ENCODE data around the gene TTN. TPM values are rescaled to one million over a fixed set of nuclear protein-coding genes. Genes with fewer than 3 reads are reported as not detected.

Gene TTN
- total and polyA plus RNA-seq, 4 donors = 0.01 to 3.0 (median 0.80) TPM

- WGBS = 82% methylated on average over 4 of the region's 4 CpGs
- H3K9me3 ChIP-seq (ENCODE audit: control insufficient read depth in 4 of 4, low read length in 3 of 4) = no peaks in the 10 kb centered on the region
- H3K4me1 ChIP-seq (ENCODE audit: control insufficient read depth in 4 of 4, insufficient read depth in 4 of 4, low read length in 3 of 4) = no peaks in the 10 kb centered on the region
- no peak overlapping the region for H3K4me3 ChIP-seq (ENCODE audit: low read depth in 1 of 3, low read length in 3 of 3)
- DNase-seq (ENCODE audit: low spot score) = no peak
- H3K27me3 ChIP-seq (ENCODE audit: control insufficient read depth in 4 of 4, insufficient read depth in 4 of 4, low read length in 3 of 4) = no peaks in the 10 kb centered on the region
- no peak overlapping the region for H3K9ac ChIP-seq (ENCODE audit: low read depth in 1 of 2, low read length in 2 of 2)
- H3K27ac ChIP-seq (ENCODE audit: low read depth in 1 of 2, low read length in 2 of 2) = no peak overlapping the region
- no peaks in the 10 kb centered on the region for H3K36me3 ChIP-seq (ENCODE audit: control insufficient read depth in 4 of 4, insufficient read depth in 3 of 4, low read depth in 1 of 4, low read length in 3 of 4)
- TF ChIP-seq, protein P1, sequence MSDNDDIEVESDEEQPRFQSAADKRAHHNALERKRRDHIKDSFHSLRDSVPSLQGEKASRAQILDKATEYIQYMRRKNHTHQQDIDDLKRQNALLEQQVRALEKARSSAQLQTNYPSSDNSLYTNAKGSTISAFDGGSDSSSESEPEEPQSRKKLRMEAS (IDR thresholded peaks at IDR 0.05) = no peak
- TF ChIP-seq RXRA (IDR thresholded peaks at IDR 0.05) = no peak
- TF ChIP-seq, protein P2, sequence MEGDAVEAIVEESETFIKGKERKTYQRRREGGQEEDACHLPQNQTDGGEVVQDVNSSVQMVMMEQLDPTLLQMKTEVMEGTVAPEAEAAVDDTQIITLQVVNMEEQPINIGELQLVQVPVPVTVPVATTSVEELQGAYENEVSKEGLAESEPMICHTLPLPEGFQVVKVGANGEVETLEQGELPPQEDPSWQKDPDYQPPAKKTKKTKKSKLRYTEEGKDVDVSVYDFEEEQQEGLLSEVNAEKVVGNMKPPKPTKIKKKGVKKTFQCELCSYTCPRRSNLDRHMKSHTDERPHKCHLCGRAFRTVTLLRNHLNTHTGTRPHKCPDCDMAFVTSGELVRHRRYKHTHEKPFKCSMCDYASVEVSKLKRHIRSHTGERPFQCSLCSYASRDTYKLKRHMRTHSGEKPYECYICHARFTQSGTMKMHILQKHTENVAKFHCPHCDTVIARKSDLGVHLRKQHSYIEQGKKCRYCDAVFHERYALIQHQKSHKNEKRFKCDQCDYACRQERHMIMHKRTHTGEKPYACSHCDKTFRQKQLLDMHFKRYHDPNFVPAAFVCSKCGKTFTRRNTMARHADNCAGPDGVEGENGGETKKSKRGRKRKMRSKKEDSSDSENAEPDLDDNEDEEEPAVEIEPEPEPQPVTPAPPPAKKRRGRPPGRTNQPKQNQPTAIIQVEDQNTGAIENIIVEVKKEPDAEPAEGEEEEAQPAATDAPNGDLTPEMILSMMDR (IDR thresholded peaks at IDR 0.05; ENCODE audit: low read depth, low read length, missing input control) = no peak
- TF ChIP-seq HNF4G (IDR thresholded peaks at IDR 0.05) = no peak
- no peak for TF ChIP-seq JUND (IDR thresholded peaks at IDR 0.05)
- TF ChIP-seq YY1 (IDR thresholded peaks at IDR 0.05) = no peak
- no peak for TF ChIP-seq REST (IDR thresholded peaks at IDR 0.05)
- TF ChIP-seq EGR1 (IDR thresholded peaks at IDR 0.05; ENCODE audit: low read depth in 2 of 2) = no peak
- TF ChIP-seq NR2F2 (IDR thresholded peaks at IDR 0.05) = no peak
- TF ChIP-seq, protein P3, sequence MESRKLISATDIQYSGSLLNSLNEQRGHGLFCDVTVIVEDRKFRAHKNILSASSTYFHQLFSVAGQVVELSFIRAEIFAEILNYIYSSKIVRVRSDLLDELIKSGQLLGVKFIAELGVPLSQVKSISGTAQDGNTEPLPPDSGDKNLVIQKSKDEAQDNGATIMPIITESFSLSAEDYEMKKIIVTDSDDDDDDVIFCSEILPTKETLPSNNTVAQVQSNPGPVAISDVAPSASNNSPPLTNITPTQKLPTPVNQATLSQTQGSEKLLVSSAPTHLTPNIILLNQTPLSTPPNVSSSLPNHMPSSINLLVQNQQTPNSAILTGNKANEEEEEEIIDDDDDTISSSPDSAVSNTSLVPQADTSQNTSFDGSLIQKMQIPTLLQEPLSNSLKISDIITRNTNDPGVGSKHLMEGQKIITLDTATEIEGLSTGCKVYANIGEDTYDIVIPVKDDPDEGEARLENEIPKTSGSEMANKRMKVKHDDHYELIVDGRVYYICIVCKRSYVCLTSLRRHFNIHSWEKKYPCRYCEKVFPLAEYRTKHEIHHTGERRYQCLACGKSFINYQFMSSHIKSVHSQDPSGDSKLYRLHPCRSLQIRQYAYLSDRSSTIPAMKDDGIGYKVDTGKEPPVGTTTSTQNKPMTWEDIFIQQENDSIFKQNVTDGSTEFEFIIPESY (IDR thresholded peaks at IDR 0.05) = no peak
Observed at GRCh38 chr2:178628605-178629004, 178.6 kb downstream of the TTN start.

DNA sequence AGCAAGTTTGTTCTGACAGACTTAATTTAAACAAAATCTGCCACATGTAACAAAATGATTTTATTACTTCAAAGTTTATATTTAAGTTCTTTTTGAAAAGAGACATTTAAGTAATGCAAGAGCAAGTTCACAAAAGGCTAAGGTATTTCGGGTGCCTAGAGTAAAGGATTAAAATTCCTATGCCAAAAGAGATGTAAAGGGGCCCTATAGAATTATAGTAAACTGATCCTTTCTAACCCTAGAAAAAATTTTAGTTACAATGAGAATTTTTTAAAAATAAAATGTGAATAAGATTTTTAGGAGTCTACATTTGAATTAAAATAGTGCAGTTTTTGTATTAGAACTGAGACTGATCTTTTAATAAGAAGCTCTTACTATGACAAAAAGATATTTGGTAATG lies 179.8 kb downstream of the TTN start:
- no peak for DNase-seq (ENCODE audit: low spot score)
- Histone ChIP-seq H3K4me3 (ENCODE audit: low read depth in 1 of 3, low read length in 3 of 3) (no peak overlapping the region), H3K27me3 (ENCODE audit: control insufficient read depth in 4 of 4, insufficient read depth in 4 of 4, low read length in 3 of 4) (peaks cover 0 to 4% (median 0%) of the 10 kb centered on the region in 4 donors), H3K4me1 (ENCODE audit: control insufficient read depth in 4 of 4, insufficient read depth in 4 of 4, low read length in 3 of 4) (no peaks in the 10 kb centered on the region), H3K36me3 (ENCODE audit: control insufficient read depth in 4 of 4, insufficient read depth in 3 of 4, low read depth in 1 of 4, low read length in 3 of 4) (no peaks in the 10 kb centered on the region), H3K27ac (ENCODE audit: low read depth in 1 of 2, low read length in 2 of 2) (no peak overlapping the region), H3K9me3 (ENCODE audit: control insufficient read depth in 4 of 4, low read length in 3 of 4) (no peaks in the 10 kb centered on the region), H3K9ac (ENCODE audit: low read depth in 1 of 2, low read length in 2 of 2) (no peak overlapping the region)
- WGBS = 81% methylated on average over 1 of the region's 1 CpG
- TF ChIP-seq, protein P4, sequence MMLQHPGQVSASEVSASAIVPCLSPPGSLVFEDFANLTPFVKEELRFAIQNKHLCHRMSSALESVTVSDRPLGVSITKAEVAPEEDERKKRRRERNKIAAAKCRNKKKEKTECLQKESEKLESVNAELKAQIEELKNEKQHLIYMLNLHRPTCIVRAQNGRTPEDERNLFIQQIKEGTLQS (IDR thresholded peaks at IDR 0.05) = no peak
- TF ChIP-seq, protein P3 (IDR thresholded peaks at IDR 0.05) = no peak
- TF ChIP-seq EGR1 (IDR thresholded peaks at IDR 0.05; ENCODE audit: low read depth in 2 of 2) (no peak), JUND (IDR thresholded peaks at IDR 0.05) (no peak), YY1 (IDR thresholded peaks at IDR 0.05) (no peak), FOXA1 (IDR thresholded peaks at IDR 0.05) (no peak), TAF1 (conservative IDR thresholded peaks at IDR 0.05) (no peak), REST (IDR thresholded peaks at IDR 0.05) (no peak), FOXA2 (IDR thresholded peaks at IDR 0.05) (no peak), HNF4A (conservative IDR thresholded peaks at IDR 0.05) (no peak), RXRA (IDR thresholded peaks at IDR 0.05) (no peak)
- TF ChIP-seq, protein P2 (IDR thresholded peaks at IDR 0.05; ENCODE audit: low read depth, low read length, missing input control) = no peak

Data from liver (tissue), 9 donors.